Sciatic nerve (tissue), 2 donors: ENCODE measurements around the gene C1orf159. TPM values are rescaled to one million over a fixed set of nuclear protein-coding genes. Genes with fewer than 3 reads are reported as not detected.
A peak's percentile ranks its signal among the peaks of the same experiment; 100 is the strongest.
"Not testable (repeated sequence)": the region's sequence is repeated elsewhere in the genome, so short reads cannot be mapped to it uniquely, and the experiment has no call there.

Experiments
- ATAC-seq: fragments of 200-7000 bp; cut with Tn5 transposase; one replicate; pipeline ENCODE4 v1.9.1; 2020; ENCODE audit warnings: mild to moderate bottlenecking, moderate library complexity
- DNase-seq: peaks from one replicate; pipeline ENCODE4 v3.0.0-alpha.2; 2020; ENCODE audit warnings: low spot score
- intact Hi-C: fragments of 100-400 bp; cut with DNase I; formaldehyde crosslinking; loops from one replicate; pipeline ENCODE4 v1.14.2; 2022
- total RNA-seq: library from RNA; stranded (reverse); fragmentation: NEBNext Ultra II Directional; extraction: Animal tissue kit (Norgen Biotek cat#: 25700); gene quantifications from one replicate; pipeline ENCODE4 v1.2.1, GENCODE V29; 2021
- donor health status: DM: no; HTN: no; CAD: no.
- donor health status: DM: no; HTN: no; CAD: no.

Gene C1orf159
- total RNA-seq, 1 donor from 2014 or later: 12.0 TPM

GRCh38 chr1:1074631-1075147 is 41.2 kb downstream of the C1orf159 start:
- intact Hi-C loops: no loop called here
- ATAC-seq: no peak
- DNase-seq: no peak

DNA sequence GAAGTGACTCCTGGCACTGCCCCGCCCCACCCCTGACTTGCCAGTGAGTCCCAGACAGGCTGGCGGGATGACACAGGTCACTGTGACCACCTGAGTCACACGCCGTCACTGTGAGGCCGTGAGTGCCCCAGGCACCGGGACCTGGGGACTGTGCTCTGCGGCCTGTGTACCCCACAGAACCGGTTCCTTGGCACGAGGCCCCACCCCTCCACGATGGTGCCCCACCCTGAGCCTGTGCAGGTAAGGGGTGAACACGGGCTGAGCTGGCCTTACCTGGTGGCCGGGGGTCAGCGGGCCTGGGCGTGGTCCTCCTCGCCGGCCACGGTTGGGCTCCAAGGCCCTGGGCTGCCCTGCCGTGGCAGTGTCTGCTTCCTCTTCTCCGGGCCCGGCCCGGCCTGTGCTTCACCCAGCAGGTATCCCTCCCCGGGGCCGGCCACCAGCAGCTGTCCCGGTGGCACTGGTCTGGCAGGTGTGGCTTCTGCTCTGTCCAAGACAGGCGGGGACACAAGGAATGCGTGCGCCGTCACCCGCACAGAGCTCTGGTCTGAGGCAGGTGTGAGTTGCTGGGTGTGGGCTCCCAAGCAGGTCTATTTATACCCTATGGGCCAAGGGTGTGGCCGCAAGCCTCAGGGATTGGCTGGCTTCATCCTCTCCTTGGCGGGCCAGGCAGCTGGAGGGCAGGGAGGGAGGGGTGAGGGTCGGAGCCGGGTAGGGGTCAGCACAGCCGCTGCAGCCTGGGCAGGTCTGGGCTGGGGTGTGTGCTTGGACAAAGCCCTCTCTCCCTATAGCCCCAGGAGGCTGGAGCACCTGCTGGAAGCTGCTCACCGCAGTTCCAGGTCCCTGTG is 41.9 kb downstream of the C1orf159 start, which contains the start of gene RNF223:
Gene RNF223, minus strand, starts transcription at position 564 of the 845 bp plus-strand sequence. CDS start 1,740 bp downstream, outside the sequence.
- DNase-seq (no peak), ATAC-seq (no peak)
- intact Hi-C loops: no loop called here

DNA sequence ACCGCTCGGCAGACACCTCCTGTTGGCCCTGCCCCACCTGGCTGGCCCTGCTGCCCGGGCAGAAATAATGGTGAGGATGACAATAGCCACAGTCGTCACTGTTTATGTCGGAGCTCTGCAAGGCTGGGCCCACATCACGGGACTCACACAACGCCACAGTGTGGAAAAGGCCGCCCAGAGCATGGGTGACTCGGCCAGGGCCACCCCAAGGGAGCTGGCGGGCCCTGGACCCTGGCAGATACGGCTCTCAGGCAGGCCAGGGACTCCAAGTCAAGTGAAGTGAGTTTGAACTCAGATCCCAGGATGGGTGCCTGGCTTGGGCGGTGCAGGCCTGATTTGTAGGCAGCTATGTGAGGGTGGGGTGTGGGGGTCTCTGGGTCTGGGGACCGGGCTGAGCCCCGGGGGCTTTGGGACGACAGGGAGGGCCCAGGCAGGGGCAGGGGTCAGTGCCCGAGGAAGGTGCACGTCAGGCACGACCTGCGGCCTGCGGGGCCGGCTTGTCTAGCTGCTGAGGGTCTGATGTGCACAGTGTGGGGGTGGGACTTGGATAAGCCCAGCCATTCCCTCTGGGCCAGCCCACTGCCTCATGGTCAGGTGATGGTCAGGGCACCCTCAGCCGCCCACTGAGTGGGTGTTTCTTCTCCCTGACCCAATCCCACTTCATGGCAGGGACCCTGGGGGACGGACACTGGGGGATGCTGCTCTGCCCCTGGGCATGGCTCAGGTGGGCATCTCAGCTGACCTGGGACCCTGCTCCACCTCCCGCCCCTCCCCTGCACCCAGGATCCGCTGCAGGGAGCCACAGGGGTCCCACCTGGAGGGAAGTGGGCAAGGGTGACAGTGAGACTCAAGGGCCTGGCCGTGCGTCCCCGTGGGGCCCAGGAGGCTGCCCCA is 42.8 kb downstream of the C1orf159 start:
- intact Hi-C loops: no loop called here
- no peak for ATAC-seq
- DNase-seq: no peak

GRCh38 chr1:1072299-1072848 is 43.5 kb downstream of the C1orf159 start:
- DNase-seq (no peak), ATAC-seq (no peak)
- intact Hi-C loops: no loop called here

DNA sequence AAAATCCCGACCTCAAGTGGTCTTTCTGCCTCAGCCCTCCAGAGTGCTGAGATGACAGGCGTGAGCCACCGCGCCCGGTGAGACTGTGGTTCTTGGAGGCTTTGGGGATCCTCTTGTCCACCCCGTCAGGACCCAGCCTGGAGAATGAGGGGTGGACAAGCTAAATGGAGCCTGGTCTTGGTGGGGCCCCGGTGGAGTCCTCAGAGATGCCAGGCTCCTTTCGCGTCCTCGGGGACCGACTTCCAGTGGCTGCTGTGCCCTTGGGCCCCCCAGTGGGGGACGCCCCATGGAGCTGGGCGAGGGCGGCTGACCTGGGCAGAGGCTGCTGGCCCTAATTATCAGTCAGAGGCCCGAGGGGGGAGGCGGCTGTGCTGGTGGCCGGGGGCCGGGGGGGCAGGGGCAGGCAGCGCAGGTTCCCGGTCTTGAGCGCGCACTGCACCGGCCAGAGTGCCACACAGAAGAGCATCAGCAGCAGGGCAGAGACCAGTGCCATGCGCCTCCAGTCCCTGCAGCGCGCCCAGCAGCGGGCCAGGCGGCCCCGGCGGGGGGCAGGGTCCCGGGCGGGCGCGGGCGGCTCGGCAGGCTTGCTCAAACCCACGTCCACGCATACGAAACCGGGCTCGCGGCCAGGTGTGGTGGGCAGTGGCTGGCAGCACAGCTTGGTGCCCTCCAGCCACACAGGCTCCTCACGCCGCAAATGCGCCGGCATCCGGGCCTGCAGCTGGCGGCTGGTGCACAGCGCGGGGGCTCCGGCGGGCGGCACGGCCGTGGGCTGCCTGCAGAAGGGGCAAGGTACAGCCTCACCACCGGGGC is 44.2 kb downstream of the C1orf159 start:
- DNase-seq (no peak), ATAC-seq (no peak)
- intact Hi-C loops: no loop called here

DNA sequence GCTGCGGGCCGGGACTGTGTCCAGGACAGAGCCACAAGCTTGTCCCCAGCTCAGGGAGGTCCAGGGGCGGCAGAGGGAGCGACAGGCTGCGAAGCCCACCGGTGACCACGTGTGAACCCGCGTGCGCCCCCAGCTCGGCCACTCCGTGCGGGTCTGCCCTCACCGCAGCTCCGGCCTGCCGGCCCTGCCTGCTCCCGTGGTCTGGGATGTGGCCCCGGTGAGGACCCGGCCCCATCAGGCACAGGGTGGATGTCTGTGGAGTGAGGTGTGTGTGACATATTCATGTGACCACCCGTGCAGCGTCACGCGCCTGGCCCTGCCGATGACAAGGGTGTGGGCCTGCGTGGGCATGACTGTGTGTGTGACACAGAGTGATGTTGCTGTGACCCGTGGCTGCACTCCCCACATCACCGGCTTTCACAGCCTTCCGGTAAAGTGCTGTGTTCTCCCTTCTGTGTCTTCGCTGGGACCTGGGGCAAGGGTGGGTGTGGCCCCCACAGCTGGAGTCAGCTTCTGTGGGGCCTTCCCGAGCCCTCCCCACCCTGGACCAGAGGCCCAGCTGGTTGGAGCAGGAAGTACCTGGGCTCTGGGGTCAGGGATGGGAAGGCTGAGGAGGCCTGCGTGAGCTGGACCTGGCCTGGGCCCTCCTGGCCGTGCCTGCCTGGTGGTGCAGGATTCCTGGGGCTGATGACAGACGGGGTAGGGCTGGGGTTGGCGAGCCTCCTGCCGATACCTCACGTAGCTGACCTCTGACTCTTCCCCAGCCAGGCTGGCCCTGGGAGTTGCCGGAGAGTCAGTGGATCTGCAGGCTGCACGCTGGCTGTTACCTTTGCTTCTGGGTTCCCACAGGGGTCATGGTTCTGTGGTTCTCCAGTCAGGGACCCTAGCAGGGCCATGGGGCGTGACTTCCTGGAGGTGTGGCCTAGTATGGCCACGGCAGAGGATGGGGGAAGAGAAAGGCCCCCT is 45.9 kb downstream of the C1orf159 start:
- DNase-seq: no peak
- intact Hi-C loops: no loop called here
- ATAC-seq: no peak

DNA sequence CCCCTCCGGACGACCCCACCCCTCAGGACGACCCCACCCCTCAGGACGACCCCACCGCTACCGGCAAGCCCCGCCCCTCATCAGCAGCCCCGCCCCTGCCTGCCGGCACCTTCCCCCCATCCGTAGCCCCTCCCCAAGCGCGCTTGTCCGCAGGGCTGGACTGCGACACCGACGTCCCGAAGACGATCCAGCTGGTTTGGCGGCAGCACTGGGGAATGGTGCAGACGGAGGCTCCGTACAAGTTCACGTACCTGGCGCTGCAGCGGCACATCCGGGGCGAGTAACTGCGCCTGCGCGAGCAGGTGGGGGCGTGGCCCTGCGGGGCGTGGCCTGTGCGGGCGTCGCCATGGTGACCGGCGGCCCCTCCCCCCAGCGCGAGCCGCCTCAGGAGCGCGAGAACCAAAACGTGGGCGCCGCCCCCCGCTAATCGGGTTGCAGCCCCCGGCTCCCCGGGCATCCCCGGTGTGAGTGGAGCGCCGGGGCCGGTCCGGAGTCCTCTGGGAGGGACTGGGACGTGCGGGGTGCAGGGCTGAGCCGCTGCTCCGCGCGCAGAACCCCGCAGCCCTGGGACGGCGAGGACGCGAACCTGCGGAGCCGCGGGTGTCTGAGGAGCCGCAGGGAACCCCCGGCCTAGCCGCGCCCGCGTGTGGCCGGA is 46.7 kb downstream of the C1orf159 start:
- DNase-seq: peak; percentile 77
- intact Hi-C loops: no loop called here

DNA sequence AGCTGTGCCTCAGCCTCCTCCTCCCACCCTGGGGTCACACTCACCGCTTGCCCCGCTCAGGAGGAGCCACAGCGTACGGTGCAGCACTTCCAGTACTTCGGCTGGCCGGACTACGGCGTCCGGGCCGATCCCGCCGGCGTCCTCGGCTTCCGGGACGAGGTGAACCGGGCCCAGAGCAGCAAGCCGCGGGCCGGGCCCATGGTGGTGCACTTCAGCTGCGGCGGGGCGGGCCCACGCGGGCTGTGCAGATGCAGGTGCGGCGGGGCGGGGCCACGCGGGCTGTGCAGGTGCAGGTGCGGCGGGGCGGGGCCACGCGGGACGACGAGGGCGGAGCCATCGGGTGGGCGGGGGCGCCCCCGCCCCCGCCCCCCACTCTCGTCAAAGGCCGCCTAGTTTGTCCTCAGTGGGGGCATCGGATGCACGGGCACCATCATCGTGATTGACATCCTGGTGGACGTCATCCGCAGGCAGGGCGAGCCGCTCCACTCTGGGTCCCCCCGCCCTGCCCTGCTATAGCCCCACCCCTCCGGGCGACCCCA is 47.3 kb downstream of the C1orf159 start:
- intact Hi-C loops: no loop called here
- DNase-seq: no peak

More for the DNA sequence above, 46.7 kb downstream of the C1orf159 start:
- peak; percentile 47 for ATAC-seq

DNA sequence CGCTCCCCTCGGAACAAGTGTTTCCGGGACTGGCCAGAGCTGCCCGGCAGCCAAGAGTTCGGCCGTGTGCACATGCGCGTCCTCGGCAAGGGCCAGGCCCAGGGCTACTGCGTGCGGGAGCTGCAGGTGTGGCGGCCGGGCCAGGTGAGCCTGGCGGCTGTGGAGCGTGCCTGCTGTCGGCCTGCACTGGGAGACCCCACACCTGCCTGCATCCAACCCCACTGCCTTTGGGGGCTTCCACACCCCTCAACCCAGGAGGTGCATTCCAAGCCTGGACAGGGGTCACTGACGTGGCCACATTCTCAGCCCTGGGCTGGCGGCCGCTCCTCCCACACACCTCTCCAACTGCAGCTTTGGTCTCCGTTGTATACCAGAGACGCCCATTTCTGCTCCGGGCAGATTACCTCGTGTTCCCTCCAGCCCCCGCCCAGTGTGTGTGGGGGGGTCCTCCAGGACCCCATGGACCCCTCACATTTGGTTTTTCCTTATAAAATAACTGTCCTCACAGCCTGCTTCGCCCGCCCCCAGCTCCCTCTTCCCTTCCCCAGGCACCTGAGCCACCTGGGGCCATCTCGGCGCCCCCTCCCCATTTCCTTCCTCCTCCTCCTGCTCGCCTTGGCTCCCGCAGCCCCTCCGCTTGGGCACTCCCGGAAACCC is 47.9 kb downstream of the C1orf159 start:
- ATAC-seq: no peak
- intact Hi-C loops: no loop called here
- DNase-seq: no peak

More for the DNA sequence above, 47.3 kb downstream of the C1orf159 start:
- no peak for ATAC-seq

GRCh38 chr1:1067284-1067859 is 48.5 kb downstream of the C1orf159 start:
- intact Hi-C loops: no loop called here
- no peak for ATAC-seq
- DNase-seq: no peak

- ATAC-seq: no peak
- intact Hi-C loops: no loop called here
- DNase-seq: no peak
These were observed 49.2 kb downstream of the C1orf159 start for GRCh38 chr1:1066403-1067283.

GRCh38 chr1:1065940-1066304 is 50.0 kb downstream of the C1orf159 start:
- DNase-seq, intact Hi-C loops, ATAC-seq: not testable (repeated sequence)

GRCh38 chr1:1065265-1065939 is 50.5 kb downstream of the C1orf159 start:
- ATAC-seq (no peak), DNase-seq (no peak)
- intact Hi-C loops: no loop called here
